ENCODE measurements around the gene PPP1R13B.

Gene PPP1R13B

GRCh38 chr14:103770902-103771301 lies 76.5 kb downstream of the PPP1R13B start:
- Histone ChIP-seq H3K27ac (no peak overlapping the region), H3K9me3 (no peaks in the 10 kb centered on the region), H3K4me1 (no peaks in the 10 kb centered on the region), H3K27me3 (no peaks in the 10 kb centered on the region), H3K36me3 (peaks cover 0 to 5% (median 0%) of the 10 kb centered on the region in 3 donors), H3K4me3 (no peak overlapping the region)
- TF ChIP-seq CTCF (IDR thresholded peaks at IDR 0.05), result no peak
- intact Hi-C loops (cut with DNase I; ENCODE audit: low total_unique reads), result no loop called here
- no peak for DNase-seq

- TF ChIP-seq CTCF (IDR thresholded peaks at IDR 0.05), result no peak
- no peaks in the 10 kb centered on the region for H3K4me1 ChIP-seq
- intact Hi-C loops (cut with DNase I; ENCODE audit: low total_unique reads), result no loop called here
- no peaks in the 10 kb centered on the region for H3K9me3 ChIP-seq
- DNase-seq, result no peak
- H3K27ac ChIP-seq, result no peak overlapping the region
- H3K36me3 ChIP-seq, result peaks cover 0 to 2% (median 0%) of the 10 kb centered on the region in 3 donors
- H3K4me3 ChIP-seq, result no peak overlapping the region
- no peaks in the 10 kb centered on the region for H3K27me3 ChIP-seq
Observed at GRCh38 chr14:103770500-103770899, 76.9 kb downstream of the PPP1R13B start.

- H3K36me3 ChIP-seq, result peaks cover 0 to 8% (median 8%) of the 10 kb centered on the region in 3 donors
- no peaks in the 10 kb centered on the region for H3K4me1 ChIP-seq
- no peaks in the 10 kb centered on the region for H3K9me3 ChIP-seq
- H3K27me3 ChIP-seq, result no peaks in the 10 kb centered on the region
- no peak overlapping the region for H3K27ac ChIP-seq
- TF ChIP-seq CTCF (IDR thresholded peaks at IDR 0.05), result no peak
- intact Hi-C loops (cut with DNase I; ENCODE audit: low total_unique reads), result no loop called here
- no peak overlapping the region for H3K4me3 ChIP-seq
- DNase-seq, result no peak
Observed at GRCh38 chr14:103767336-103767894, 80.0 kb downstream of the PPP1R13B start.

GRCh38 chr14:103765526-103765925 lies 81.8 kb downstream of the PPP1R13B start:
- TF ChIP-seq CTCF (IDR thresholded peaks at IDR 0.05), result no peak
- Histone ChIP-seq H3K27ac (no peak overlapping the region), H3K9me3 (no peaks in the 10 kb centered on the region), H3K36me3 (peaks cover 0 to 8% (median 8%) of the 10 kb centered on the region in 3 donors), H3K4me1 (no peaks in the 10 kb centered on the region), H3K4me3 (no peak overlapping the region), H3K27me3 (no peaks in the 10 kb centered on the region)
- DNase-seq, result no peak
- intact Hi-C loops (cut with DNase I; ENCODE audit: low total_unique reads), result no loop called here

GRCh38 chr14:103763730-103764488 lies 83.5 kb downstream of the PPP1R13B start:
- Histone ChIP-seq H3K36me3 (peaks cover 0 to 8% (median 8%) of the 10 kb centered on the region in 3 donors), H3K4me3 (no peak overlapping the region), H3K27ac (no peak overlapping the region), H3K9me3 (no peaks in the 10 kb centered on the region), H3K4me1 (no peaks in the 10 kb centered on the region), H3K27me3 (no peaks in the 10 kb centered on the region)
- DNase-seq, result no peak
- TF ChIP-seq CTCF (IDR thresholded peaks at IDR 0.05), result no peak
- intact Hi-C loops (cut with DNase I; ENCODE audit: low total_unique reads), result no loop called here

Data from tibial artery (tissue), 4 donors.